Fibroblast of villous mesenchyme (primary cell): Measurements from ENCODE around the gene IFITM5. TPM values are rescaled to one million over a fixed set of nuclear protein-coding genes. Genes with fewer than 3 reads are reported as not detected.
"Not testable (repeated sequence)": the region's sequence is repeated elsewhere in the genome, so short reads cannot be mapped to it uniquely, and the experiment has no call there.

Source experiments
- DNase-seq: peaks from one replicate; pipeline ENCODE4 v3.0.0-alpha.2; 2010; ENCODE audit warnings: low read depth
- H3K4me3 ChIP-seq: 2 replicates; pipeline ENCODE4 v1.5.1; 2011; ENCODE audit warnings: low read depth, mild to moderate bottlenecking, low read length
- total RNA-seq: library from RNA; depleted of rRNA; stranded (reverse); fragments of >200 nt; gene quantifications from 2 replicates; pipeline ENCODE4 v1.2.3, GENCODE V29; 2012
- TF ChIP-seq, protein P1 (sequence below): IDR thresholded peaks from 2 replicates; pipeline ENCODE4 v1.5.1; 2012; ENCODE audit warnings: low read depth, mild to moderate bottlenecking, low read length; ENCODE audit not compliant: insufficient read depth

The IFITM5 gene
- total RNA-seq, 1 donor: not detected

DNA sequence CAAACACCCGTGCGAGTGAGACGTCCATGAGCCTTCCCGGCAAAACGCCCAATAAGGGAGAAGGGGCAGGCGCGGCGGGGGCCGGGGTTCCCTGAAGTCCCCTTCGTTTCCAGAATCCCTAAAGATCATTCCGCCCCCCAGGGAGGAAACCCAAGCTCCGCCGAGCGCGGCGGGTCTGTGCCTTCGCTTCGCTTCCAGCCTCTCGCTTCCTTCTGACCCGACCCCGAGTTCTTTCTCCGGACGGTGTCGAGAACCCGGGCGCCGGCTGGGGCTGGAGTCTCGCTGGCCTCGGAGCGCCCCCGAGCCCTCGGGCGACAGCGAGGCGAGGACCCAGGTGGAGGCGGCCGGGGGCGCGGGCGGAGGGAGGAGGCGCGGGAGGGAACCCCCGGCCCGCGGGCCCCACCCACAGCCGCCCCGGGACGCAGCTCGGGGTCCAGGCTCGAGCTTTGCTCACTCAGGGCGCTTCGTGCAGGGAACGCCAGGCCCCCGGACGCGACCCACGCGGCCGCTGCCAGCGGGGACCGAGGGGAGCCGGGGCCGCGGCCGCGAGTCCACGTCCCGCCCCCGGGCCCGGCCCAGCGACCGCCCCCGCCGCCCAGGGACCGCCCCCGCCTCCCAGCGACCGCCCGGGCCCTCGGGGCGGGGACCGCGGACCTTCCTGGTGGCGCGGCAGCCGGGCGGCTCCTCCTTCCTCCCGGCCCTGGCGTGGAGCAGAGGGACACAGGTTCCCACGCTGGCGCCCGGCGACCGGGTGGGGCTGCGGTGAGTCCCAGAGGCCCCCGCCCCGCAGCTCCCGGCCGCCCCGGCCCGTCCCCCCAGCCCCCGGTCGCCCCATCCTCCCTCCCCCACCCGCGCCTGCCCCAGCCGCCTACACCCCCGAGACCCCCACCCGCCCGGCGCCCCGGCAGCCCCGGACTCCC is 10.6 kb downstream of the IFITM5 start, which contains the start of gene PGGHG:
TSS of gene PGGHG (plus strand) at position 649 of the 920 bp plus-strand sequence. CDS start 691 bp downstream, outside the sequence.
- H3K4me3 ChIP-seq: peak within 1 kb of the TSS; percentile 63
- peak; percentile 38 for DNase-seq
- TF ChIP-seq, protein P1, sequence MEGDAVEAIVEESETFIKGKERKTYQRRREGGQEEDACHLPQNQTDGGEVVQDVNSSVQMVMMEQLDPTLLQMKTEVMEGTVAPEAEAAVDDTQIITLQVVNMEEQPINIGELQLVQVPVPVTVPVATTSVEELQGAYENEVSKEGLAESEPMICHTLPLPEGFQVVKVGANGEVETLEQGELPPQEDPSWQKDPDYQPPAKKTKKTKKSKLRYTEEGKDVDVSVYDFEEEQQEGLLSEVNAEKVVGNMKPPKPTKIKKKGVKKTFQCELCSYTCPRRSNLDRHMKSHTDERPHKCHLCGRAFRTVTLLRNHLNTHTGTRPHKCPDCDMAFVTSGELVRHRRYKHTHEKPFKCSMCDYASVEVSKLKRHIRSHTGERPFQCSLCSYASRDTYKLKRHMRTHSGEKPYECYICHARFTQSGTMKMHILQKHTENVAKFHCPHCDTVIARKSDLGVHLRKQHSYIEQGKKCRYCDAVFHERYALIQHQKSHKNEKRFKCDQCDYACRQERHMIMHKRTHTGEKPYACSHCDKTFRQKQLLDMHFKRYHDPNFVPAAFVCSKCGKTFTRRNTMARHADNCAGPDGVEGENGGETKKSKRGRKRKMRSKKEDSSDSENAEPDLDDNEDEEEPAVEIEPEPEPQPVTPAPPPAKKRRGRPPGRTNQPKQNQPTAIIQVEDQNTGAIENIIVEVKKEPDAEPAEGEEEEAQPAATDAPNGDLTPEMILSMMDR: no peak

DNA sequence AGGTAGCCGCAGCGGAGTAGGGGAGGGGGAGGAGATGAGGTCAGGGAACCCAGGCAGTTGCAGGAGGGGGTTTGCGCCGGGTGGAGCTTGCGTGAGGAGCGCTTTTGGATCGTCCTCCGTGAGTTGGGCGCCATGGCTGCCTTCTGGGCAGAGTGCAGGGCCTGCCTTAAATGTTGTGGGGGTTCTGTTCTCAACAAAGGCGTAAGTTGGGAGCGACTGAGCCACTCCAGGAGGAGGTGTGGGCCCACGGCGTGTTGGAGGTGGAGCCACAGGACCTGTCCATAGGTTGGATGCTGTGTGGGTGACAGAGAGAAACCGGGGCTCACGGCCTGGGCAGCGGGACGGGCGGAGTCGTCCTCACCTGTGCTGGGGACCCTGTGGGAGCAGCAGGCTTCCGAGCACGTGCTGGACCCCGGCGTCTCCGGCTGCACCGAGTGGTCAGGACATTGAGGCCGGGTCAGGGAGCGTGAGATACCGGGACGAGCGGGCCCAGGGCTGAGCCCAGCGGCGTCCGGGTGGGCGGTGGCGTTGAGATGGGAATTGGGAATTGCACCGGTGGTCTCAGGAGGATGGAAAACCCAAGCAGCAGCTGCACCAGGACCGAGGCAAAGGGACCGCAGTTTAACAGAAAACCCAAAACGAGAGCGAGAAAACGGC is 11.4 kb downstream of the IFITM5 start:
- peak overlapping the region; percentile 63 for H3K4me3 ChIP-seq
- DNase-seq: no peak
- TF ChIP-seq, protein P1: no peak

DNA sequence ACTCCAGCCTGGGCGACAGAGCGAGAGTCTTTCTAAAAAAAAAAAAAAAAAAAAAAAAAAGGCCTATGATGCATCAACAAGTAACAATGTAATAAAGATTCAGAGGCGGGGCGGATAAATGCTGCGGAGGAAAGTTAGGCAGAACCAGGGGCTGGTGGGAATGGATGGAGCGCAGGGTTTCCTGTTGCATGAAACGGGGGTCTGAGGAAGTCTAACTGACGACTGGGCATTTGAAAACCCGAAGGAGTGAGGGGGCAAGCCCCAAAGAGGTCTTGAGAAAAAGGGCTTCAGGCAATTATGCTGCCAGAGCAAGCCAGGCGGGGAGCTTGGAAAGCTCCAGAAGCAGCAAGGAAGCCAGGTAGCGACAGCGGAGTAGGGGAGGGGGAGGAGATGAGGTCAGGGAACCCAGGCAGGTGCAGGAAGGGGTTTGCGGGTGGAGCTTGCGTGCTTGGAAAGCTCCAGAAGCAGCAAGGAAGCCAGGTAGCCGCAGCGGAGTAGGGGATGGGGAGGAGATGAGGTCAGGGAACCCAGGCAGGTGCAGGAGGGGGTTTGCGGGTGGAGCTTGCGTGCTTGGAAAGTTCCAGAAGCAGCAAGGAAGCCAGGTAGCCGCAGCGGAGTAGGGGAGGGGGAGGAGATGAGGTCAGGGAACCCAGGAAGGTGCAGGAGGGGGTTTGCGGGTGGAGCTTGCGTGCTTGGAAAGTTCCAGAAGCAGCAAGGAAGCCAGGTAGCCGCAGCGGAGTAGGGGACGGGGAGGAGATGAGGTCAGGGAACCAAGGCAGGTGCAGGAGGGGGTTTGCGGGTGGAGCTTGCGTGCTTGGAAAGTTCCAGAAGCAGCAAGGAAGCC is 12.1 kb downstream of the IFITM5 start:
- not testable (repeated sequence) for H3K4me3 ChIP-seq, DNase-seq

DNA sequence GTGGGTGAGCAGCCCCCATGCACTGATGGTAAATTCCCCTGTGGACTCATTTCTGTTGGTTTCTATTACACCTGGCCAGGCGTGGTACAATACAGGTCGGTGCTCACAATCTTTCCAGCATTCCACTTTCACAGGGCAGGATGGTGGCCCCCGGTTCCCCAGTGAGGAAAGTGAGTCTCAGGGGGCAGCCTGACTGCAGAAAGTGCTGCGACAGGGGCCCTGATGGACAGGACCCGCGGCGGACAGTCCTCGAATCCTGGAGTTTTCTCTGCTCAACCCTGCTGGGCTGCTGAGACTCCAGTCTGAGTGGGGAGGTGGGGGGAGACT is 13.5 kb downstream of the IFITM5 start:
- TF ChIP-seq, protein P1: no peak

DNA sequence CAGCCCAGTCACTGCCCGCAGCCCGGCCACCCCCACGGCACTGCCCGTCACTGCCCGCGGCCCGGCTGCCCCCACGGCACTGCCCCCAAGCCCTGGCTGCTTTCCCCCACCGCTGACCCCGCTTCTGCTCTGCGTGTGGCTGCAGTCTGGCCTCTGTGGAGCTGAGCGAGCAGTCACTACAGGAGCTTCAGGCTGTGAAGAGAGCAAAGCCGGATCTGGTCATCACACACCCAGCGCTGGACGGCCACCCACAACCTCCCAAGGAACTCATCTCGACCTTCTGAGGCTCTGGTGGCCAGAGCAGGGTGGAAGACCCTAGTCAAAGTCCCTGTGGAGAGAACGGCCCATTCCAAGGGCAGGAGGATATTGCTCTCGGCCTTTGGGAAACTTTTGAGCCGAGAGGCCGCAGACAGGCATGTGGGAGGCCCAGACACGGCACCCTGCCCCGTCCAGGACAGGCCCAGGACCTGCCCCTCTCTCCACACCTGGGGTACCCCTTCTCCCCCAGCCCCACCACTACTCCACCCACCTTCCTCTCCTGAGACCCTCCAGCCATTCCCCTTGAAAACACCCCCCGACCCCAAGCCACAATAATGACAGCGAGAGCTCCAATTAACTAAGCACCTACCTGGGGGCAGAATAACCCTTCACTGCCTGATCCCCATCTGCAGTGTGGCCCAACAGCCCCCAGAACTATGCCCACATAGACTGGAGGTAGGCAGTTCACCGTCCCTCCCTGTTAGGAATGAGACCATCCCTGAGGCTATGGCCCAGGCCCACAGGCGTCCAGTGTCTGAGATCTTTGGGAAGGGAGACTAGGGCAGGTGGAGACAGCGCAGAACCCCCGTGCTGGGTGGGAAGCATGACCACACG is 14.1 kb downstream of the IFITM5 start:
- TF ChIP-seq, protein P1: no peak
- no peak overlapping the region for H3K4me3 ChIP-seq
- no peak for DNase-seq

More for the DNA sequence above, 13.5 kb downstream of the IFITM5 start:
- H3K4me3 ChIP-seq: no peak overlapping the region
- no peak for DNase-seq

DNA sequence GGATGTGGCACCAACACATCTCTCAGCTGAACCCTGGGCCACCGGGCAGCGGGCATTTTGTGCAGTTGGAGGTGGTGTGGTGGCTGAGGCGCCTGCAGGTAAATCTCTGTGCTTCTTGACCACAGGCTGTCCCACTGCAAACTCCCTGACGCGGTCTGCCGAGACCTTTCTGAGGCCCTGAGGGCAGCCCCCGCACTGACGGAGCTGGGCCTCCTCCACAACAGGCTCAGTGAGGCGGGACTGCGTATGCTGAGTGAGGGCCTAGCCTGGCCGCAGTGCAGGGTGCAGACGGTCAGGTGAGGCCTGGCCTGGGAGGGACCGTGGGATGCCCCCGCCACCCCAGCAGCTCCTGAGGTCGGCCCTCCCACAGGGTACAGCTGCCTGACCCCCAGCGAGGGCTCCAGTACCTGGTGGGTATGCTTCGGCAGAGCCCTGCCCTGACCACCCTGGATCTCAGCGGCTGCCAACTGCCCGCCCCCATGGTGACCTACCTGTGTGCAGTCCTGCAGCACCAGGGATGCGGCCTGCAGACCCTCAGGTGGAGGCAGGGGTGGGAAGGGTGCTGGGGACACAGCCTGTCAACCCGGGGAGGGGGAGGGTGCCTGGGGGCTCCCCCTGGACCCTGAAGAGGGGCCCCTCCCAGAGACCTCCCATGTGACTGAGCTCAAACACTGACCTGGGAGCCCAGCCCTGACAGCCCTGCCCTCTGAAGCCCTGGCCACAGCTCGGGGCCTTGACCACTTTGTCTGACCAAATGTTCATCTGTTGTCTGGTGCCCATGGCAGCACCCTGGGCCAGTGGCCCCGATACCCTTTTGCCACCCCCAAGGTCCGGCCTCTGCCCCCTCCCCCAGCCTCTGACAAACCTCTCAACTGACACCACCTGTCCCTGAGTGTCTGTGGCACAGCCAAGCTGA is 15.0 kb downstream of the IFITM5 start:
- TF ChIP-seq, protein P1: no peak
- DNase-seq: no peak
- no peak overlapping the region for H3K4me3 ChIP-seq
